HepG2 (cell line): ENCODE results near the gene BIN1. TPM values are rescaled to one million over a fixed set of nuclear protein-coding genes. Genes with fewer than 3 reads are reported as not detected.

Experiments used
- FUBP1 ChIP-seq: sonication (generic); formaldehyde crosslinking; IDR thresholded peaks from 2 replicates; pipeline ENCODE4 v1.5.1; 2020; ENCODE audit warnings: missing genetic modification reagents, mild to moderate bottlenecking, borderline replicate concordance
- GPBP1L1 ChIP-seq: sonication (generic); formaldehyde crosslinking; IDR thresholded peaks from 2 replicates; pipeline ENCODE4 v1.5.0; 2020; ENCODE audit warnings: mild to moderate bottlenecking, missing genetic modification reagents
- GTF2F1 ChIP-seq: fragments of 150-350 bp; IDR thresholded peaks from 2 replicates; pipeline ENCODE4 v1.6.1; 2014; ENCODE audit warnings: low read length
- MTF2 ChIP-seq: sonication (generic); formaldehyde crosslinking; IDR thresholded peaks from 2 replicates; pipeline ENCODE4 v1.5.0; 2020; ENCODE audit warnings: missing genetic modification reagents, borderline replicate concordance
- NFAT5 ChIP-seq: sonication (generic); formaldehyde crosslinking; IDR thresholded peaks from 2 replicates; pipeline ENCODE4 v1.4.0; 2020; ENCODE audit warnings: missing genetic modification reagents
- NFIB ChIP-seq: sonication (generic); formaldehyde crosslinking; IDR thresholded peaks from 2 replicates; pipeline ENCODE4 v1.9.0; 2021; ENCODE audit warnings: missing genetic modification reagents, mild to moderate bottlenecking, borderline replicate concordance
- PTBP1 ChIP-seq: fragments of 200-400 bp; formaldehyde crosslinking; IDR thresholded peaks from 2 replicates; pipeline ENCODE4 v1.6.1; 2018; ENCODE audit warnings: low read length, low read depth; ENCODE audit not compliant: poor library complexity, severe bottlenecking
- SRSF4 ChIP-seq: fragments of 200-400 bp; formaldehyde crosslinking; IDR thresholded peaks from one replicate; pipeline ENCODE4 v1.6.1; 2018; ENCODE audit warnings: mild to moderate bottlenecking, low read depth, low read length, moderate library complexity; ENCODE audit not compliant: poor library complexity, severe bottlenecking
- STAG1 ChIP-seq: sonication (generic); formaldehyde crosslinking; IDR thresholded peaks from 2 replicates; pipeline ENCODE4 v1.4.0; 2020; ENCODE audit warnings: missing genetic modification reagents
- TOE1 ChIP-seq: sonication (generic); formaldehyde crosslinking; IDR thresholded peaks from 2 replicates; pipeline ENCODE4 v1.4.0; 2020; ENCODE audit warnings: mild to moderate bottlenecking, missing genetic modification reagents
- ZNF101 ChIP-seq: sonication (generic); formaldehyde crosslinking; IDR thresholded peaks from 2 replicates; pipeline ENCODE4 v1.4.0; 2020; ENCODE audit warnings: mild to moderate bottlenecking, low read depth, missing genetic modification reagents, borderline replicate concordance
- ZNF30 ChIP-seq: sonication (generic); formaldehyde crosslinking; IDR thresholded peaks from 2 replicates; pipeline ENCODE4 v1.5.0; 2020; ENCODE audit warnings: mild to moderate bottlenecking, missing genetic modification reagents
- ZNF317 ChIP-seq: sonication (generic); formaldehyde crosslinking; IDR thresholded peaks from 2 replicates; pipeline ENCODE4 v1.5.0; 2020; ENCODE audit warnings: mild to moderate bottlenecking, missing genetic modification reagents
- ZNF333 ChIP-seq: sonication (generic); formaldehyde crosslinking; IDR thresholded peaks from 2 replicates; pipeline ENCODE4 v1.4.0; 2020; ENCODE audit warnings: mild to moderate bottlenecking, missing genetic modification reagents, borderline replicate concordance
- ZNF451 ChIP-seq: sonication (generic); formaldehyde crosslinking; IDR thresholded peaks from 2 replicates; pipeline ENCODE4 v1.5.0; 2020; ENCODE audit warnings: mild to moderate bottlenecking, missing genetic modification reagents
- ZNF460 ChIP-seq: sonication (generic); formaldehyde crosslinking; IDR thresholded peaks from 2 replicates; pipeline ENCODE4 v1.5.1; 2020; ENCODE audit warnings: missing genetic modification reagents, mild to moderate bottlenecking, borderline replicate concordance
- polyA plus RNA-seq, 8 experiments: library from polyadenylated mRNA; depleted of rRNA in 3 of 8; stranded (reverse) in 7 of 8; unstranded in 1 of 8; fragments of >200 nt; fragmentation: Illumina TruSeq in 4 of 8; extraction: Trizol in 4 of 8; gene quantifications; 2 replicates each; pipeline versions ENCODE4 v1.2.1 to v1.2.3, GENCODE V29; 2011 to 2016; ENCODE audit warnings: low read depth in 4 of 8, missing spikeins in 1 of 8, mixed read lengths in 1 of 8; ENCODE audit not compliant: insufficient read depth in 1 of 8
- total RNA-seq, 5 experiments: library from RNA; depleted of rRNA; stranded (reverse); fragments of >200 nt; fragmentation: Illumina TruSeq; extraction: Trizol; gene quantifications; 2 replicates each; pipeline ENCODE4 v1.2.3, GENCODE V29; 2016; ENCODE audit warnings: low read depth in 1 of 5

BIN1 gene
- total and polyA plus RNA-seq, 2 of the 13 experiments (the other 11 are each of a cell fraction or from before 2014, with no cell fraction given): 0.93 to 1.2 TPM

DNA sequence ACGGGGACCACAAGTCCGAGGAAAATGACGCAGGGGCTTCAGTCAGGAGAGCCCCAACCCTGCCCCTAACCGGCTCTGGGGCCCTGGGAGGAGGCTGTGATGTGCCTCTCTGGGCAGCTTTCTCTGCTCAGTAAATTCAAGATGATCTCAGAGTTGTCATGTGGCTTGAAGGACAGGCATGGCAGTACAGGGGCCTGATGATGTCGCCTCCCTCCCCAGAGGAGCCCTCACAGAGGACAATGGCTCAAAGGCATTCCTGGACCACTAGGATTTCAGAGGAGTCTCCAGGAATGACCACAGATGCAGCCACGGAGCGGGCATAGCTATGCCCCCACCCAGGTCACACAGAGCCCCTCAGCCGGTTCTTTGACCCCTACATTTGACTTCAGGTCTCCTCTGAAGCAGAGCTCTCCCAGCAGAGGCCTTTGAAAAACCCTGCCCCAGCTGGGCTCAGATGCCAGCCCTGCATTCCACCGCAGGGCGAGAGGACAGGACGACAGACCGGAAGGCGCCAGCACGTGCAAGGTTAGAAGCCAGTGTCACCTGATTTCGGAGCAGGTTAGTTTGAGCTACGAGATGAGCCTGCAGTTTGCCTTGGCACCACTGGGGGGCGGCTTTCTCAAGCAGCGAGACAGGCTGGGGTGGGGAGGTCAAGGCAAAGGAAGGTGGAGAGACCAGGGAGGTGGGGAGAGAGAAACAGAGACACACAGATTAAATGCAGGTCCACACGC lies 39.2 kb downstream of the BIN1 start (continued):
- TF ChIP-seq FUBP1 (CRISPR knock-in tag) (no peak), MTF2 (CRISPR knock-in tag) (no peak), STAG1 (CRISPR knock-in tag) (peak; percentile 45), ZNF333 (CRISPR knock-in tag) (no peak), ZNF317 (CRISPR knock-in tag) (no peak), GPBP1L1 (CRISPR knock-in tag) (no peak), ZNF451 (CRISPR knock-in tag) (no peak), PTBP1 (no peak), NFIB (CRISPR knock-in tag) (no peak), TOE1 (CRISPR knock-in tag) (no peak), NFAT5 (no peak), GTF2F1 (no peak), SRSF4 (no peak), ZNF30 (CRISPR knock-in tag) (no peak), ZNF460 (CRISPR knock-in tag) (no peak), ZNF101 (CRISPR knock-in tag) (no peak)
